GM19351 (cell line): ENCODE measurements around the gene TWF2.

Source experiments
- ATAC-seq: cut with Tn5 transposase; IDR thresholded peaks from one replicate; pipeline ENCODE4 v1.9.1; 2021; ENCODE audit warnings: mild to moderate bottlenecking, moderate library complexity; ENCODE audit not compliant: unreplicated experiment

The TWF2 gene

GRCh38 chr3:52204337-52205073, 34.5 kb downstream of the TWF2 start:
- no peak for ATAC-seq

GRCh38 chr3:52203701-52204100, 35.3 kb downstream of the TWF2 start:
- no peak for ATAC-seq

GRCh38 chr3:52202384-52203077, 36.4 kb downstream of the TWF2 start:
- no peak for ATAC-seq

- ATAC-seq, result no peak
Measured at GRCh38 chr3:52200981-52201679, 37.8 kb downstream of the TWF2 start.

- ATAC-seq, result no peak
Measured at GRCh38 chr3:52198643-52199608, 40.0 kb downstream of the TWF2 start.

GRCh38 chr3:52197842-52198625, 40.9 kb downstream of the TWF2 start, which contains the start of gene ALAS1:
TSS of gene ALAS1 (plus strand) at chr3:52198160. CDS start at chr3:52199242, 1,082 bp downstream.
- peak; percentile 77 for ATAC-seq

- peak; percentile 25 for ATAC-seq
Measured at GRCh38 chr3:52197499-52197841, 41.5 kb downstream of the TWF2 start.

- ATAC-seq, result no peak
Measured at GRCh38 chr3:52196977-52197376, 42.0 kb downstream of the TWF2 start.

GRCh38 chr3:52195823-52196331, 43.1 kb downstream of the TWF2 start:
- ATAC-seq, result no peak

- no peak for ATAC-seq
Measured at GRCh38 chr3:52195291-52195597, 43.7 kb downstream of the TWF2 start.

- ATAC-seq, result no peak
Measured at GRCh38 chr3:52194485-52195290, 44.3 kb downstream of the TWF2 start.

GRCh38 chr3:52193065-52193464, 45.9 kb downstream of the TWF2 start:
- no peak for ATAC-seq

- ATAC-seq, result no peak
Measured at GRCh38 chr3:52191663-52192062, 47.3 kb downstream of the TWF2 start.

- no peak for ATAC-seq
Measured at GRCh38 chr3:52190294-52191074, 48.5 kb downstream of the TWF2 start.

GRCh38 chr3:52188556-52188955, 50.4 kb downstream of the TWF2 start:
- no peak for ATAC-seq

GRCh38 chr3:52186729-52187128, 52.2 kb downstream of the TWF2 start:
- ATAC-seq, result no peak

- no peak for ATAC-seq
Measured at GRCh38 chr3:52185837-52186236, 53.1 kb downstream of the TWF2 start.

- no peak for ATAC-seq
Measured at GRCh38 chr3:52185311-52185710, 53.6 kb downstream of the TWF2 start.
